MCF 10A (cell line): Measurements from ENCODE around the gene CHST11. TPM values are rescaled to one million over a fixed set of nuclear protein-coding genes. Genes with fewer than 3 reads are reported as not detected.
A peak's percentile ranks its signal among the peaks of the same experiment; 100 is the strongest.

Source experiments
- BruUV-seq: library from RNA; stranded (reverse); fragments of 400-500 nt; replicated peaks from 2 replicates; lab custom pipeline; 2021; lab: Mats Ljungman, UMichigan
- CTCF ChIA-PET: fragments of 300-600 bp; sonication (Branson Sonifier 250); formaldehyde crosslinking; extraction: SDS; loops from one replicate; lab custom pipeline; 2021; ENCODE audit warnings: antibody characterized with exemption, inconsistent platforms; lab: Yijun Ruan, JAX
- POLR2A ChIA-PET: fragments of 300-600, 350-650 bp; sonication (Branson Sonifier 250); formaldehyde crosslinking; extraction: SDS; loops from one replicate; lab custom pipeline; 2020; ENCODE audit warnings: antibody characterized with exemption, inconsistent platforms; lab: Yijun Ruan, JAX
- DNase-seq: peaks from one replicate; pipeline ENCODE4 v3.0.0-alpha.2; 2018; ENCODE audit not compliant: unreplicated experiment
- H3K27ac Mint-ChIP-seq: one replicate; pipeline ENCODE4 v1.8.0; 2022; ENCODE audit warnings: mild to moderate bottlenecking, low read depth, mixed read lengths; ENCODE audit not compliant: unreplicated experiment
- H3K27me3 Mint-ChIP-seq: one replicate; pipeline ENCODE4 v1.8.0; 2022; ENCODE audit warnings: mixed read lengths; ENCODE audit not compliant: insufficient read depth, unreplicated experiment
- H3K36me3 Mint-ChIP-seq: one replicate; pipeline ENCODE4 v1.8.0; 2022; ENCODE audit warnings: mild to moderate bottlenecking, moderate library complexity, mixed read lengths; ENCODE audit not compliant: insufficient read depth, unreplicated experiment
- H3K4me1 Mint-ChIP-seq: one replicate; pipeline ENCODE4 v1.8.0; 2022; ENCODE audit warnings: mixed read lengths; ENCODE audit not compliant: insufficient read depth, unreplicated experiment
- H3K4me3 Mint-ChIP-seq: one replicate; pipeline ENCODE4 v1.8.0; 2022; ENCODE audit warnings: mild to moderate bottlenecking, moderate library complexity, mixed read lengths; ENCODE audit not compliant: unreplicated experiment
- H3K9me3 Mint-ChIP-seq: one replicate; pipeline ENCODE4 v1.8.0; 2022; ENCODE audit warnings: mixed read lengths; ENCODE audit not compliant: unreplicated experiment
- intact Hi-C: fragments of 100-400 bp; cut with micrococcal nuclease; formaldehyde crosslinking; loops from 2 replicates; pipeline ENCODE4 v1.14.1; 2022
- total RNA-seq: library from RNA; stranded (reverse); gene quantifications from 2 replicates; pipeline ENCODE4 v1.2.3, GENCODE V29; 2022
- TF ChIP-seq, protein P1 (sequence below): fragments of 200-600 bp; IDR thresholded peaks from one replicate; pipeline ENCODE4 v1.8.0; 2022; ENCODE audit warnings: antibody characterized with exemption, mild to moderate bottlenecking; ENCODE audit not compliant: unreplicated experiment

The CHST11 gene
- total RNA-seq, 1 experiment from 2014 or later: 5.3 TPM

GRCh38 chr12:104516821-104517220 is 60.1 kb downstream of the CHST11 start:
- no peaks in the 10 kb centered on the region for H3K36me3 Mint-ChIP-seq
- no peak for DNase-seq
- CTCF ChIA-PET: no interaction called here
- H3K9me3 Mint-ChIP-seq: no peaks in the 10 kb centered on the region
- intact Hi-C loops: no loop called here
- no peak overlapping the region for H3K4me3 Mint-ChIP-seq
- POLR2A ChIA-PET: no interaction called here
- no peaks in the 10 kb centered on the region for H3K27me3 Mint-ChIP-seq
- H3K27ac Mint-ChIP-seq: no peak overlapping the region
- TF ChIP-seq, protein P1, sequence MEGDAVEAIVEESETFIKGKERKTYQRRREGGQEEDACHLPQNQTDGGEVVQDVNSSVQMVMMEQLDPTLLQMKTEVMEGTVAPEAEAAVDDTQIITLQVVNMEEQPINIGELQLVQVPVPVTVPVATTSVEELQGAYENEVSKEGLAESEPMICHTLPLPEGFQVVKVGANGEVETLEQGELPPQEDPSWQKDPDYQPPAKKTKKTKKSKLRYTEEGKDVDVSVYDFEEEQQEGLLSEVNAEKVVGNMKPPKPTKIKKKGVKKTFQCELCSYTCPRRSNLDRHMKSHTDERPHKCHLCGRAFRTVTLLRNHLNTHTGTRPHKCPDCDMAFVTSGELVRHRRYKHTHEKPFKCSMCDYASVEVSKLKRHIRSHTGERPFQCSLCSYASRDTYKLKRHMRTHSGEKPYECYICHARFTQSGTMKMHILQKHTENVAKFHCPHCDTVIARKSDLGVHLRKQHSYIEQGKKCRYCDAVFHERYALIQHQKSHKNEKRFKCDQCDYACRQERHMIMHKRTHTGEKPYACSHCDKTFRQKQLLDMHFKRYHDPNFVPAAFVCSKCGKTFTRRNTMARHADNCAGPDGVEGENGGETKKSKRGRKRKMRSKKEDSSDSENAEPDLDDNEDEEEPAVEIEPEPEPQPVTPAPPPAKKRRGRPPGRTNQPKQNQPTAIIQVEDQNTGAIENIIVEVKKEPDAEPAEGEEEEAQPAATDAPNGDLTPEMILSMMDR: no peak
- no TSS peak for BruUV-seq
- H3K4me1 Mint-ChIP-seq: peaks cover 6% of the 10 kb centered on the region

GRCh38 chr12:104517880-104518279 is 61.1 kb downstream of the CHST11 start:
- H3K9me3 Mint-ChIP-seq: no peaks in the 10 kb centered on the region
- no peak overlapping the region for H3K27ac Mint-ChIP-seq
- CTCF ChIA-PET: interaction anchor here (0.6 kb wide), 1 partner anchor 17 kb away, joined by 4 read pairs; no protein-coding TSS in a partner anchor
- BruUV-seq: no TSS peak
- H3K4me3 Mint-ChIP-seq: no peak overlapping the region
- H3K4me1 Mint-ChIP-seq: peaks cover 6% of the 10 kb centered on the region
- H3K36me3 Mint-ChIP-seq: no peaks in the 10 kb centered on the region
- TF ChIP-seq, protein P1: no peak
- H3K27me3 Mint-ChIP-seq: no peaks in the 10 kb centered on the region
- no peak for DNase-seq
- intact Hi-C loops: no loop called here
- POLR2A ChIA-PET: no interaction called here

- no peak for DNase-seq
- ChIA-PET CTCF (no interaction called here), POLR2A (interaction anchor here (0.5 kb wide), 1 partner anchor 36 kb away, joined by 3 read pairs; no protein-coding TSS in a partner anchor)
- intact Hi-C loops: no loop called here
- Mint-ChIP-seq H3K9me3 (no peaks in the 10 kb centered on the region), H3K36me3 (no peaks in the 10 kb centered on the region), H3K4me3 (no peak overlapping the region), H3K27me3 (no peaks in the 10 kb centered on the region), H3K4me1 (peaks cover 6% of the 10 kb centered on the region), H3K27ac (no peak overlapping the region)
- TF ChIP-seq, protein P1: no peak
- BruUV-seq: no TSS peak
These were observed 62.7 kb downstream of the CHST11 start for GRCh38 chr12:104519190-104520019.

- peak; percentile 15 for DNase-seq
- no peak overlapping the region for H3K4me3 Mint-ChIP-seq
- H3K4me1 Mint-ChIP-seq: peaks cover 6% of the 10 kb centered on the region
- H3K36me3 Mint-ChIP-seq: no peaks in the 10 kb centered on the region
- intact Hi-C loops: no loop called here
- H3K9me3 Mint-ChIP-seq: no peaks in the 10 kb centered on the region
- no TSS peak for BruUV-seq
- no peaks in the 10 kb centered on the region for H3K27me3 Mint-ChIP-seq
- H3K27ac Mint-ChIP-seq: no peak overlapping the region
- POLR2A ChIA-PET: no interaction called here
- CTCF ChIA-PET: interaction anchor here (0.6 to 1.3 kb wide), 3 partner anchors 19 to 502 kb away, joined by 3 to 4 read pairs (median 3); no protein-coding TSS in a partner anchor
- TF ChIP-seq, protein P1: no peak
These were observed 63.6 kb downstream of the CHST11 start for GRCh38 chr12:104520242-104520900.
